Pancreas (tissue), 10 donors: ENCODE measurements around the gene CD38. TPM values are rescaled to one million over a fixed set of nuclear protein-coding genes. Genes with fewer than 3 reads are reported as not detected.
"Not testable (repeated sequence)": the region's sequence is repeated elsewhere in the genome, so short reads cannot be mapped to it uniquely, and the experiment has no call there.

Experiments
- ATAC-seq, 4 donors: fragments of 200-7000 bp; cut with Tn5 transposase; one replicate each; pipeline versions ENCODE4 v1.8.0 to v1.9.1; 2020; ENCODE audit warnings: mild to moderate bottlenecking in 4 of 4, moderate library complexity in 4 of 4
- DNase-seq, 6 donors: peaks; one replicate each; pipeline ENCODE4 v3.0.0-alpha.2; 2020
- FAIRE-seq: peaks from 2 replicates; lab custom pipeline; 2012; peaks lifted over from hg19 to GRCh38; lab: Jason Lieb, UNC
- H3K27ac ChIP-seq, 4 donors: fragments of 200-600 bp; sonication (generic); 1 replicate in 3 of 4; 2 replicates in 1 of 4; pipeline versions ENCODE4 v1.5.0 to v1.8.0; 2020
- H3K27me3 ChIP-seq, 4 donors: fragments of 200-600 bp; one replicate each; pipeline ENCODE4 v1.8.0; 2021
- H3K36me3 ChIP-seq, 3 donors: fragments of 200-600 bp; sonication (generic) in 1 of 3; one replicate each; pipeline versions ENCODE4 v1.5.0 to v1.8.0; 2020 to 2021
- H3K4me1 ChIP-seq, 3 donors: fragments of 200-600 bp; one replicate each; pipeline ENCODE4 v1.8.0; 2021
- H3K4me3 ChIP-seq, 4 donors: fragments of 200-600 bp; sonication (generic) in 2 of 4; one replicate each; pipeline versions ENCODE4 v1.5.0 to v1.8.0; 2020 to 2021
- H3K9me3 ChIP-seq, 4 donors: fragments of 200-600 bp; one replicate each; pipeline ENCODE4 v1.8.0; 2021
- CTCF ChIP-seq, 4 donors: fragments of 200-600 bp; sonication (generic) in 3 of 4; IDR thresholded peaks; one replicate each; pipeline versions ENCODE4 v1.5.0 to v1.8.0; 2021; ENCODE audit warnings: antibody characterized with exemption in 4 of 4
- WGBS, 2 donors: extraction: QIAGEN DNeasy Blood & Tissue Kit; methylation state at CpG; one replicate each; pipeline ENCODE4 v1.1.7; 2013; 5-methylcytosine and 5-hydroxymethylcytosine counted together
- intact Hi-C, 3 donors: fragments of 100-400 bp; cut with DNase I; formaldehyde crosslinking; loops; one replicate each; pipeline versions ENCODE4 v1.11.1 to v1.14.2; 2022
- polyA plus RNA-seq, 2 donors: library from polyadenylated mRNA; stranded (reverse); fragments of 200-250 nt; gene quantifications; one replicate each; pipeline ENCODE4 v1.2.3, GENCODE V29; 2013
- total RNA-seq, 6 donors: library from RNA; stranded (reverse); fragmentation: NEBNext Ultra II Directional in 4 of 6; extraction: Animal tissue kit (Norgen Biotek cat#: 25700) in 4 of 6; gene quantifications; one replicate each; pipeline versions ENCODE4 v1.2.1 to v1.2.4, GENCODE V29; 2021 to 2023
- donor health status: healthy with polysubstance abuse.
- donor health status: DM: no; HTN: no; CAD: no; lungs with moderate emphysema.
- donor health status: DM: no; HTN: no; CAD: no.
- donor health status: control.
- donor health status: control.
- donor health status: Bipolar disorder and iron deficiency.
- donor health status: DM: yes; HTN: yes; CAD: no.
- donor health status: DM: no; HTN: no; CAD: no.
- donor health status: DM: no; HTN: no; CAD: no.
- donor health status: DM: yes; HTN: yes; CAD: no.

CD38 gene
- total and polyA plus RNA-seq, 8 donors, result 0.12 to 1.6 (median 0.44) TPM

- FAIRE-seq, result no peak
- WGBS, 2 donors, result 51 to 58% methylated on average over 3 to 9 of the region's 9 CpGs
- intact Hi-C loops, result no loop called here
Measured at GRCh38 chr4:15852524-15852923, 74.4 kb downstream of the CD38 start.

GRCh38 chr4:15853345-15853744 lies 75.2 kb downstream of the CD38 start:
- DNase-seq (no peak), FAIRE-seq (no peak), ATAC-seq (no peak)
- no peaks in the 10 kb centered on the region for H3K9me3 ChIP-seq
- no peak overlapping the region for H3K27ac ChIP-seq
- H3K27me3 ChIP-seq, result no peaks in the 10 kb centered on the region
- no peak for TF ChIP-seq CTCF (IDR thresholded peaks at IDR 0.05)
- H3K36me3 ChIP-seq, result no peaks in the 10 kb centered on the region
- intact Hi-C loops, result no loop called here
- no peaks in the 10 kb centered on the region for H3K4me1 ChIP-seq
- no peak overlapping the region for H3K4me3 ChIP-seq
- 57% methylated on average over 5 of the region's 5 CpGs for WGBS, 2 donors

More at GRCh38 chr4:15852524-15852923, 74.4 kb downstream of the CD38 start:
- H3K27ac ChIP-seq, result no peak overlapping the region
- H3K36me3 ChIP-seq, result no peaks in the 10 kb centered on the region
- DNase-seq (no peak), ATAC-seq (no peak)
- no peaks in the 10 kb centered on the region for H3K9me3 ChIP-seq
- no peak overlapping the region for H3K4me3 ChIP-seq
- no peaks in the 10 kb centered on the region for H3K27me3 ChIP-seq
- no peak for TF ChIP-seq CTCF (IDR thresholded peaks at IDR 0.05)
- no peaks in the 10 kb centered on the region for H3K4me1 ChIP-seq

GRCh38 chr4:15855804-15856475 lies 77.8 kb downstream of the CD38 start:
- Histone ChIP-seq H3K36me3 (no peaks in the 10 kb centered on the region), H3K4me3 (no peak overlapping the region), H3K27me3 (peaks cover 0 to 3% (median 0%) of the 10 kb centered on the region in 4 donors), H3K9me3 (no peaks in the 10 kb centered on the region), H3K4me1 (no peaks in the 10 kb centered on the region), H3K27ac (no peak overlapping the region)
- 47 to 57% methylated on average over 7 of the region's 7 CpGs for WGBS, 2 donors
- ATAC-seq, result no peak
- intact Hi-C loops, result no loop called here
- DNase-seq, result no peak
- no peak for TF ChIP-seq CTCF (IDR thresholded peaks at IDR 0.05)
- no peak for FAIRE-seq

- intact Hi-C loops, DNase-seq: not testable (repeated sequence)
Measured at GRCh38 chr4:15861198-15861597, 83.1 kb downstream of the CD38 start.

GRCh38 chr4:15864651-15865566 lies 86.8 kb downstream of the CD38 start:
- FAIRE-seq (no peak), ATAC-seq (no peak), DNase-seq (no peak)
- Histone ChIP-seq H3K36me3 (no peaks in the 10 kb centered on the region), H3K27me3 (peaks cover 0 to 4% (median 0%) of the 10 kb centered on the region in 4 donors), H3K4me3 (no peak overlapping the region), H3K27ac (no peak overlapping the region), H3K4me1 (no peaks in the 10 kb centered on the region), H3K9me3 (no peaks in the 10 kb centered on the region)
- no peak for TF ChIP-seq CTCF (IDR thresholded peaks at IDR 0.05)
- WGBS, 2 donors, result 41 to 42% methylated on average over 2 of the region's 2 CpGs
- intact Hi-C loops, result no loop called here

More at GRCh38 chr4:15861198-15861597, 83.1 kb downstream of the CD38 start:
- H3K27ac ChIP-seq, FAIRE-seq, H3K27me3 ChIP-seq, H3K9me3 ChIP-seq, H3K4me1 ChIP-seq, H3K36me3 ChIP-seq, ATAC-seq, H3K4me3 ChIP-seq: not testable (repeated sequence)
- WGBS, 2 donors, result 57 to 82% methylated on average over 4 of the region's 4 CpGs
